HG02943 (cell line): ENCODE data around the gene ZBTB16.

Experiments used
- ATAC-seq: cut with Tn5 transposase; IDR thresholded peaks from one replicate; pipeline ENCODE4 v1.9.1; 2021; ENCODE audit warnings: mild to moderate bottlenecking, low read depth, moderate library complexity; ENCODE audit not compliant: unreplicated experiment

ZBTB16 gene

DNA sequence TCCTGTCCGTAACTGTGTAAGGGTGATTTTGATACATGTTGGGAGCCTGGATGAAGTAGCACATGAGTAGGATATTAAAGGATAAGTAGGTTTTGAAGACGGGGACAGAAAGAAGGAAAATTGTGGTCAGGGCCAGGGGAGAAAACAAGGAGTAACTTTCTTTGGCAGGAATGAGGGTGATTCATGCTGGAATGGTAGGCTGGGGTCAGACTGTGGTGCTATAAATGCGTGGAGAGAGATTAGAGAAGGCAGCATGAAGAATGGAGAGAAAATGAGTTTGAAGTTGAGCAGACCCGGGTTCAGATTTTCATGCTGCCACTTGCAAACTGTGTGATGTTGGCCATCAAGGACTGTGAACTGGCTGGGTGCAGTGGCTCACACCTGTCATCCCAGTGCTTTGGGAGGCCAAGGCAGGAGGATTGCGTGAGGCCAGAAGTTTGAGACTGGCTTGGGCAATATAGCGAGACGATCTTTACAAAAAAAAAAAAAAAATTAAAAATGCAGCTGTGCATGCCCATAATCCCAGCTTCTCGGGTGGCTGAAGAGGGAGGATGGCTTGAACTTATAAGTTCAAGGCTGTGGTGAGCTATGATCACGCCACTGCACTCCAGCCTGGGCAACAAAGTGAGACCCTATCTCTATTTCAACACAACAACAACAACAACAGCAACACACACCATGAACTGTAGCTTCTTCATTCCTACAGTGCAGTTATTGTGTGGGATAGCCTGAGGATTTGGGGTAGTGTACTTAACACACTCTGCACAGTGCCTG lies 22.3 kb downstream of the ZBTB16 start:
- ATAC-seq, result no peak

DNA sequence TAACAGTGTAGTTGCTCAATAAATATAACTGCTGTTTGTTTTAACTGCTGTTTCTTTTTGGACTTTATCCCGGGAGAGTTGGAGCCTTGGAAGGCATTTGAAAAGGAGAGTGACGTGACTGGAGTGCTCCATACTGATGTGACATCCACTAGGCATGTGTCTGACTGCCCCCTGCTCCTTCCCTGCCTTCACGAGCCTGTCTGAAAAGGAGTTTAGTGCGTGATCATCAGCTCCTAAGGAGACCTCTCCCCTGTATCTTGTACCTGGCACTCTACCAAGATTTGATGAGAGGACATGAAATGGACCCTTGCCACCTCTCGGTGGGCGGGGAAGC lies 22.9 kb downstream of the ZBTB16 start:
- no peak for ATAC-seq

DNA sequence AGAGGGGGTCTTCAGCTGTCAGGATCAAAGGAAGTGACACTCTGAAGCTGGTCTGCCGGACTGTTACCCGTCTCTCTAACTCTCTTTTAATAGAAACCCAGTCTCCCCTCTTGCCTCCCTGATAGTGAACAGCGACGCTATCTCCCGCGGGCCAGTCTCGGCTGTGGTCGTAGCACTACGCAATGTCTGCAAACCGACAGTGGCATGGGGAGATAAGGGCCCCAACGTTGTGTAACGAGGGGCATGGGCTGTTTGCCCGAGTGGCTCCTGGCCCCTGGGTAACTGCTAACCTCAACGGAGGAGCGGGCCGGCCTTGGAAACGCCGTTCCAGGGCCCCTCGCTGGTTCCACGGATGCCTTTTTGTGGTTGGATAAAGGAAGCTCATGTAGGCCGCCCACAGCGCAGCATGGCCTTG lies 23.3 kb downstream of the ZBTB16 start:
- ATAC-seq, result no peak

DNA sequence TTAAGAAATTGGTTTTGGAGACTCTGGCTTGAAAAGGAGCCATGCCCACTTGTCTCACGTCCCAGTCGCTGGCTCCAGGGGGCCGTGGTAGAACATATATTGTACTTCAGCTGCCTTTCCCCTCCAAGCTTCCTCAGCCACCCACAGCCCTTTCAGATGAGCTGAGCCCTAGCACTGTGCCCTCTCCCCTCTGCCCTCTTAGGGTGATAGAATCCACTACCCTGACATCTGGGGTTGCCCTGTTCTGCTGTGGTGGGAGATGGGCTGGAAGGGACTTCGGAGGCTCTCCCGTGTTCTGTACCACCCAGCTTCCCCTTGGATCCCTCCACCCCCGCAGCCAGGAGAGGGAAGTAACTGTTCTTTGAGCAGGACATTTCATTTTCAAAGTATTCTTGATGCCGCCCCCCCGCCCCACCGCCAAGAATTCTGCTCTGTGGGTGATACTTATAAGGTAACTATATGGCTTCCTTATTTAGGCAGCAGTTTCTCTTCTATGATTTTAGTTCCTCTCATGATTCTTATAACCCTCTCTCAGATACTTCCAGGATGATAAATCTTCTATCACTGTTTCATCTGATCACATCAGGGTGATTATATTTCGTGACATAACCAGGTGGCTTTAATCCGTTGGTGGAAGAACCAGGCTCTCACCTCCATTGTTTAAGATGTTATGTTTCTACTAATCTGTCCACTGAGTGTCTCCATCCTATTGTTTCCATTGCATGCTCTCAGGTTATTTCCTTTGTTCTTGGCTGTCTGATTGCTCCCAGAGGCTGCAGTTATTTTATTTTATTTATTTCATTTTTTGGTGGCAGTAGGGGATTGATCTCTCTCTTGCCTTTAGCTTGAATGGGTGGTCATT lies 24.1 kb downstream of the ZBTB16 start:
- no peak for ATAC-seq

DNA sequence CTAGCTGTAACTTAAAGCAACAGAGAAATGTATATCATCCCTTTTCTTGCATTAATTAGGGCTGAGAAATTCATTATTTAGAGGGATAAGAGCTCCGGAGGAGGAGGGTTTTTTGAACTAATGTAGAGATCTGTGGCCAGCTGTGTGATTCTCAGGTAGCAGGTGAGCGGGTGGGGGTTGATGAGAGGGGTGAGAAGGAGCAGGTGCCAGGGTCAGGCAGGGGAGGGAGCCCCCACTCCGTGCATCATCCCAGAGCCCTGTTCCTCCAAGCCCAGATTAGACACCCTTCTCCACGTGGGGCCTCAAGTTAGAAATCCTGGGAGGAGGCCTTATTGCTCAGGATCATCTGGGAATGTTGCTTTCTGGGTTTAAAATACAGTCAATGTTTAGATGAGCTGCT lies 24.9 kb downstream of the ZBTB16 start:
- ATAC-seq, result no peak

DNA sequence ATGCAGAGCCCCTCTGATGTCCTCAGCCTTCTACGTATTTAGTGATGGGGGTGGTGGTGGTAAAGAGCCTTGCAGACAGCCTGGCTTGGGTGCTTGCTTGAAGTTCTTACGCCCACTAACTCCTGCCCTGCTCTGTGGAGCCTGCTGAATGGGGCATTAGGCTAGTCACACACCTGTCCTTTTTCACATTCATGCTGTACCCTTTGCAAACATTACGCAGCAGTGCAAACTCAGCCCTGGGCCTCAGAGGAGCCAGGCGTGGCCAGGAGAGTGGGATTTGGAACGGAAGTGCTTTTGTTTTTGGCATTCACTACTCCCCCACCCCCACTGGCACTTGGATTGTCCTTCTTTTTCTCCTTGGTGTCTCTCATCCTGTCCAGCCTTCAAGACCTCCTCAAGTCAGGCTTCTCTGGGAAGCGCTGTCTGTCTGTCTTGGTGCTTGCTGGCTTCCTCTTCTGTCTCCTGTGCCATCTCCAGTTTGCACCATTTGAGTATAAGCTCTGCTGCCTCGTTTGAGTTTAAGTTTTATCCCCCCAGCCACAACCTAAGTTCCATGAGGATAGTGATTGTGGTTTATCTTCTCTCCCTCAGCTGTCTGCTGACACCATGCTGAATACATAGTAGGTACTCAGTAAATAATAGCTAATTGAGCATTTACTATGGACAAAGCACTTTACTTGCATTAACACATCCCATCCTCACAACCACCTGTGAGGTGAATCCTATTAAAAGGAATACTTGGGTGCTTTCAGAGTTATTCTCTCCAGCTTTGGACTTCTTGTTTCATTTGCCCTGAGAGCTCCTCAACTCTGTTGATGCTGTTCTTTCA lies 26.7 kb downstream of the ZBTB16 start:
- no peak for ATAC-seq

DNA sequence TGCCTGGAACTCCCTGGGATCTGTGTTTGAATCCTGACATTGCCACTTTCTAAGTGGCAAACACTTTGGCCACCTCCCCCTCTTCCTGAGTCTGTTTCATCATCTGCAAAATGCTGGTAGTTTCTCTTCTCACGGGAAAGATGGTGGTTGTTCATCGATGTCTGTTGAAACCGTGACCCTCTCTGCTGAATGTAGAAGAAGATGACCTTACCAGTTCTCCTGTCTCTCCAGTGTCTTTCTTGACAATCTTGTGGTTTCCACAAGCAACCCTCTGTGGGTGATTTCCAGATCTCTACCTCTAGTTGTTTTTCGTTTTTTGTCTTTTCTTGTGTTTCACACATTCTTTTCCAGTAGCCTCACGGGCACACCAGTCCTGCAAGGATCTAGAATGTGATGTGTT lies 27.5 kb downstream of the ZBTB16 start:
- ATAC-seq, result no peak

DNA sequence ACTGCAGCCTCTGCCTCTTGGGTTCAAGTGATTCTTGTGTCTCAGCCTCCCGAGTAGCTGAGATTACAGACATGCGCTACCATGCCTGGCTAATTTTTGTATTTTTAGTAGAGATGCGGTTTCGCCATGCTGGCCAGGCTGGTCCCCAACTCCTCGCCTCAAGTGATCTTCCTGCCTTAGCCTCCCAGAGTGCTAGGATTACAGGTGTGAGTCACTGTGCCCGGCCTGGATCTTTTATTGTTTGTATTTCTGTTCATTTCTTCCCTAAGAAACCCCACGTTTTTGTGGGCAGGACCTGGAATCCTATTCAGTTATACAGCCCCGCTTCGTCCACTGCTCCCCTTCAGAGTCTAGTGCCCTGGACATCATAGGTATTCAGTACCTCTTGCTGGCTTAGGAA lies 28.7 kb downstream of the ZBTB16 start:
- ATAC-seq, result no peak

DNA sequence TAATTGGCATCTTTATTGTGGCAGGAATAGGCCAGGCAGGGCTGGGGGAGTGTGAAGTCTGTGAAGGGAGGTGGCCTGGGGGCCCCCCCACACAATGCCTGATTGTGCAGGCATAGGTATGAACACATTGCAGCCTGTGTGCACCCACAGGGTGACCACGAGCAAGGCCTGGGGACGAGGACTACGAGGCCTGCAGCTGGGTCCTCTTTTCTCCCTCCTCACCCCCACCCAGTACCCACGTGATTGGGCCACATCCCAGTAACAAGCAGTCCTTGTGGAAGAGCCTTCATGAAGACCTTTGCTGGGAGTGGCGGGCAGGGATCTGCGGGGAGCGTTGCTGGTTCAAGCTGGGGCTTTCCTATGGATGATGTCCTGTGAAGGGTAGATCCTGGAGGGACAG lies 29.3 kb downstream of the ZBTB16 start:
- no peak for ATAC-seq

DNA sequence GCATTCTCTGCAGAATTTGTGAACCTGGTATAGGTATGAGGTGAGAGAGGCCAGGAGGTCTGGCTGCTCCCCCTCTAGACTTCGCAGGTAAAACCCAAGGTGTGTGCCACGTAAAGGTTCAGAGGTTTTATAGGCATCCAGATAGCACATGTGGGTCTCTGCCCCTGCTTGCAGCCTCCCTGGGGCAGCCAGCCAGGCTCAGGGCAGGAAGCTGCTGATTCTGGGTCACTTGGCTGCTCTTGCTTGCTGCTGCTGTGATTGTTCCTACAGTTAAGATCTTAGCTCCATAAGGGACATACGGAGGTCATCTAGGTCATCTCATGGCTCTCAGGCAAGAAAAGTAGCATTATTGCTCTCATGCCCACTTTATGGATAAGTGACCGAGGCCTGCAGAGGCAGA lies 30.2 kb downstream of the ZBTB16 start:
- ATAC-seq, result no peak

DNA sequence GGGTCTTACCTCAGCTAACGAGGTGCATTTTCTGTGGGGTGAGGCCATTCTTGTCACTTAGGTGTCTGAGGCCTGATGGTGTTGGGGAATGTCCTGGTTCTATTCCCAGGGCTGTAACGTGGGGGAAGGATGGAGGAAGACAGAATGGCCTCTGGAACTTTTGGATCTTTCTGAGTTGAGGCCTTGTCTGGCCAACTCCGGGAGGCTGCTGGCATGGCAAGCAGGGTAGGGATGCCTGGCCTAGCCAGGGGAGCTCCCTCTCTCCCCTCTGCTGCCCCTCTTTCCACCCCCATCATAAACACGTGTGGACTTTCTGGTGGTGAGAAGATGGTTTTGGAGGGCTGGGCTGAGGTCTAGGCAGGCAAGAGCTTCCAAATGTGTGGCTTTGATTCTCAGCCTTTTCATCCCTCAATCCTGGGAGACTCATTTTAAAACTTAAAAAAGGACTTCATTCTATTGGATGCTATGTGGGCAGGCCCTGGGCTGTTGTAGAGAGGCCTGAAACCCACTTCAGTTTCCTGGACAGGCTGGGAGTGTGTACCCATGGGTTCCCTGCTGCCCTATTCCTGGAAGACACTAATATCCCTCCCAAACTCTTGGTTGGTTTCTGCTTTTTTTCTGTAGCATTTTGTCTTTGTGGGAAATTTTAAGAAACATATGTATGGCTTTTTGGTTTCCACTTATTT lies 30.9 kb downstream of the ZBTB16 start:
- no peak for ATAC-seq

DNA sequence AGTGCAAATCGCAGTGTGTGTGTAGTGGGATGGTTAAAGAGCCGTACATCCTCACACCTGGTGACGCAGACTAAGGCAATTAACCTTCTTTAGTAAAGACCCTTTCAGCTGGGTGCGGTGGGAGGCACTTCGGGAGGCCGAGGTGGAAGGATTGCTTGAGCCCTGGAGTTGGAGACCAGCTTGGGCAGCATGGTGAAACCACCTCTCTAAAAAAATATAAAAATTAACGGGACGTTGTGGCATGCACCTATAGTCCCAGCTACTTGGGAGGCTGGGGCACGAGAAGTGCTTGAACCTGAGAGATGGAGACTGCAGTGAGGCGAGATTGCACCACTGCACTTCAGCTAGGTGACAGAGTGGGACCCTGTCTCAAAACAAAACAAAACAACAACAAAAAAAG lies 31.5 kb downstream of the ZBTB16 start:
- no peak for ATAC-seq

DNA sequence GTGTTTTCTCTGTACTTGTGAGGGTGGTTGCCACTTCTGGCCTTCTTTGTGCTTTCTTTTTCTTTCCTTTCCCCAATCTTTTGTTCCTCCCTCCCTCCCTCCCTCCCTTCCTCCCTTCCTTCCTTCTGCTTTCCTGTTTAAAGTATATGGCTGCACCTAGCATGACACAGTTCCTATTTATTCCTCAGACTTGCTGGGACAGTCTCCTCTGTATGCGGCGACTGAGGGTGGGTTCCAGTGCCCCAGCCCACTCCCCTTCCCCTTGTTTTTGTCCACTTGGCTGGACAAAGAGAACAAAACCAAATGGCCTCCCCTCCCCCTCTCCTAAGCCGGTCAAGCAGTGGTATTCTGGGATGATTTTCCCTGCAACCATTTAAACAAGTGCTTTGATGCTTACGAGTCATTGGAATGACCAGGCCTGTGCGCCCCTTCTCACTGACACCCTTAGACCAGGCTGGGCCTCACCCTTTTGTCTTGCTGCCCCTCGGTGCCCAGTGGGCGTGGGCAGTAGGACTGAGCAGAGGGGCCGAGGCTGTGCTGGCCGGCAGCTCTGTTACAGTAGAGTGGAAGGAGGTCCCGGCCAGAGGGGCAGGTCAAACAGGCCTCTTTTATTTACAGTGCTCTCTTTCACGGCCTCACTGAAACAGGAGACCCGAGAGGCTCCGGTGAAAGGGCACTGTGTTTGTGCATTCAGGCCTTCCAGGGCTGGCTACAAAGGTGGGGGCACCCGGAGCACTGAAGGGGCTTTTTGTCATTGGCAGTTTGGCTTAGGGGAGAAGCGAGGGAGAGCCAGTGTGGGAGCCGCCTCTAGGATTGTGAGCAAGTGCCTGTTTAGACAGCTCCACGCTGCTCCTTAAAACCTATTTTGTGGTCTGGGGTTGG lies 32.2 kb downstream of the ZBTB16 start:
- no peak for ATAC-seq

DNA sequence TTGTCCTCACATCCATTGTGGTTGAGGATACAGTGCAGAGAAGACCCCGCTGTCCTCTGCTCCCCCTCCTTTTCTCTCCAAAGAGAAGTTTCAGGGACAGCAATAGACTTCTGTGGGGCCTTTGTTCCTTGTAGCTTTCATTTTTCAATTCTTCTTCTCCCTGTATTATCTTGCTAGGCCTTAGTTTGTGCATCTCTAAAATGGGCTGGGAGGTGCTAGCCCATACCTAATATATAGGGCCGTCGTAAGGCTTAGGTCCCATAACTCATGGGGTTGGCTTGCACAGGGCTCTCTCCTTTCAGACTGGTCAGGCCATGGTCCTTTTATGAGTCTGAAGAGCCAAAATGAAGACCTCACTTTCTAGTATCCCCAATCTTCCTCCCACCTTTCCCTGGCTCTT lies 33.0 kb downstream of the ZBTB16 start:
- no peak for ATAC-seq

DNA sequence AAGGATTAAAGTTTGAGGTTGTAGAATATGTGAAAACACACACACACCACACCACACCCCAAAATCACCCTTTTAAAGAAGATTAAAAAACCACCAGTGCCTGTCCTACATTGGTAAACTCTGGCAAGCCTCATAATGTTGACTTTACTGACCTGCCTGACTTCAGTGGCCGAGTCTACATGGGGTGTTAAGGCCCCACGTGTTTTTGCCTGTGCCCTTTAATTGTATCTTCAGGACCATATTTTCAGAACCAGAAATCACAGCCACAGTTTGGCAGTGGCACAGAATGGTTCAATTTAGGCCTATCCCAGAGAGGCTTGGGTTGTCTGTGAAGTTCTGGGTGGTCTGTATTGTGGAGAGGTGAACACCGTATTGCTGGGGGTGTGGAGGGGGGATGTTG lies 33.4 kb downstream of the ZBTB16 start:
- ATAC-seq, result no peak

DNA sequence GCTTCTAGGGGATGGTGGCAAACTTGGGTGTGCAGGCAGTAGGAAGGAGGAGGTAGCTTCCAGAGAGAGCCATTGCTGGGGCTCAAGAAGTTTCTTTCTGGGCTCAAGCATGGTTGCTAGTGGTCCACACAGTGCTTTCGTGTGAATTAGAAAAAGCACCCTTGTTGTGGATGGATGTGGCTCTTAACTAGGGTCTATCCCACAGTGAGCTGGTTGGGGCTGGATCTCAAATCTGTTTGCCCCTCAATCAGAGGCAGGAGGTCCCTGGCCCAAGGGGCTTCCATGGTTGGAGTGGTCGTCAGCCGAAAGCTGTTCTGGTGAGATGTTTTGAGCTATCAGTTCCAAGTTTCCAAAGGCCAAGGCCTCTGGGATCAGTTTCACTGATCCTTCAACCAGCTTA lies 35.0 kb downstream of the ZBTB16 start:
- no peak for ATAC-seq

DNA sequence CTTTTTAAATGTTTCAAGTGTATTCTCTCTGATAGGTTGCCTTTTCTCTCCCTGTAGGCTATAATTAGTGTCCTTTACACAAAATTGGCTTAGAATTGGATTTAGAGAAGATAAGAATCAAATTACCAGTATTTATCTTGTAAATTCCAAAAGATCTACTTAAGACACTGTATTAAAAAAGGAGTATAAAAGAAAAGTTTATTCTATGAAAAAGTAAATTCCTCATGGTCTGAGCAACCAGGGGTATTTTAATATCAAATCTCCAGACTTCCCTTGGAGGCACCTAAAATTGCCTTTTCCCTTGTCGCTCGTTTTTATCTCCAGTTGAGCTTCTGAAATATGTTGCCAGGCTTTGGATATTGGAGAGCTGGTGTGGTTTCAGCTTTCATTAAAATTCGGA lies 36.4 kb downstream of the ZBTB16 start:
- ATAC-seq, result no peak

DNA sequence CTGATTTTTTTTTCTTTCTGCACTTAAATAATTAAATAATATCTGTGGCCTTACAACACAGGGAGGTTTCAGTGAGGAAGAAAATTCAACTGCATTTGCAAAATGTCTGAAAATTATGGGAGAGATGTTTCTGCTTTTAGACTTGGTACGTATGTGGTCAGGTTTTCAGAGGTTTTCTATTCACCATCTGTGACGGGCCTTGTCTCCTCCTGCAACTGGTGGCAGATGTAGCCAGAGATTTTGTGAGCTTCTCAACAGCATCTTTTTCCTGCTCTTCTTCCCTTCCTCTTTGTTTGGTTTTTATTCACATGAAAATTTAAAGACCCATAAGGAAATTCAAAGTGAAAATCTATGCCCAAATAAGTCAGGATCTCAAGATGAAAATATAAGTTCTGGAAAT lies 38.3 kb downstream of the ZBTB16 start:
- no peak for ATAC-seq

DNA sequence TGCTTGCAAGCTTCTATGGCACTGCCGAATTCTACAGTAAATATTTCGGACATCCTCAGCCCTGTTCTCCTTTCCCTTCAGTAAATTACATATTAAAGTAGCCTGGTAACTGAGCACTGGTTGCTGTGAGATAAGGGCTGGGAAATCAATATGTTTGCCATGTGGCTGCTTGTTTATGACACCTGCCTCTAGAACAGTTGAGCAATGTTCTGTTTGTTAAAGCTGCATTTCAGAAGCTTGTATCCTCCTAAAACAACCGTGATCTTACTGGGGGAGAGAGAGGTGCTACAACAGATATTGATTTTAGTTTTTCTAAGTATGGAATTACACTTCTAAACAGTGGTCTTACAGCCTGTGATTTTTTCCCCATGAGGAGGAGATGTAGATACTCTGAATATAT lies 39.4 kb downstream of the ZBTB16 start:
- ATAC-seq, result no peak
